Left ventricle myocardium inferior (tissue), 1 donor: Measurements from ENCODE around the gene TGFBR1. TPM values are rescaled to one million over a fixed set of nuclear protein-coding genes. Genes with fewer than 3 reads are reported as not detected.

ENCODE experiments used
- DNase-seq: peaks from one replicate; pipeline ENCODE4 v3.0.0-alpha.2; 2020
- H3K27ac ChIP-seq: fragments of 200-600 bp; replicated peaks from 2 replicates; pipeline ENCODE4 v1.8.0; 2021
- H3K27me3 ChIP-seq: fragments of 200-600 bp; 2 replicates; pipeline ENCODE4 v1.8.0; 2021; ENCODE audit warnings: low read depth
- H3K36me3 ChIP-seq: fragments of 200-600 bp; 2 replicates; pipeline ENCODE4 v1.8.0; 2021
- H3K4me1 ChIP-seq: fragments of 200-600 bp; 2 replicates; pipeline ENCODE4 v1.8.0; 2021
- H3K4me3 ChIP-seq: fragments of 200-600 bp; 2 replicates; pipeline ENCODE4 v1.8.0; 2021; ENCODE audit warnings: mild to moderate bottlenecking, moderate library complexity
- H3K9me3 ChIP-seq: fragments of 200-600 bp; replicated peaks from 2 replicates; pipeline ENCODE4 v1.8.0; 2021
- CTCF ChIP-seq: fragments of 200-600 bp; IDR thresholded peaks from 2 replicates; pipeline ENCODE4 v1.8.0; 2021; ENCODE audit warnings: antibody characterized with exemption, mild to moderate bottlenecking, borderline replicate concordance
- intact Hi-C: fragments of 100-400 bp; cut with micrococcal nuclease; formaldehyde crosslinking; loops from one replicate; pipeline ENCODE4 v1.11.0; 2022
- total RNA-seq: library from RNA; stranded (reverse); fragmentation: NEBNext Ultra II Directional; extraction: Animal tissue kit (Norgen Biotek cat#: 25700); gene quantifications from one replicate; pipeline ENCODE4 v1.2.1, GENCODE V29; 2021
- donor health status: DM: no; HTN: yes; CAD: no; lungs with severe emphysema.

The TGFBR1 gene
- total RNA-seq, 1 donor from 2014 or later = 12.3 TPM

DNA sequence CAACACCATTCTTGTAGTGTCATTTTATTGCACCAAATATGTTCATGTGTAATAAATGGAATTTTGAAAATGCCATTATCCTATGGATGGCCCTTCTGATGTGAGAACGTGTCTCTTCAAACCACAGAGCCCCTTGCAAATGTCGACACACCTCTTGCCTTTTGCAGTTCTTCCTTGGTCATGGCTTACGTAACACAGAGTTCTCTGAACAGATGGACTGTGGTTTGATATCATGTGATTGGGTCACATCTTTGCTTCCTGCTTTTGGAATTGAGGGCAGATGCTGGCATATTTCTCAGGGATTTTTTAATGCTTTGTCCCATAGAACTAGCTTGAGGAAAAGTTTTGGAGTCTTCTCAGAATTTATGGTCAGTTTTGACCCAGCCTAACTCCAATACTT lies 4.6 kb downstream of the TGFBR1 start:
- Histone ChIP-seq H3K36me3 (no peaks in the 10 kb centered on the region), H3K4me3 (no peak overlapping the region), H3K27me3 (no peaks in the 10 kb centered on the region), H3K4me1 (peaks cover 83% of the 10 kb centered on the region), H3K27ac (no peak overlapping the region), H3K9me3 (no peaks in the 10 kb centered on the region)
- intact Hi-C loops = no loop called here
- DNase-seq = no peak
- TF ChIP-seq CTCF = no peak

DNA sequence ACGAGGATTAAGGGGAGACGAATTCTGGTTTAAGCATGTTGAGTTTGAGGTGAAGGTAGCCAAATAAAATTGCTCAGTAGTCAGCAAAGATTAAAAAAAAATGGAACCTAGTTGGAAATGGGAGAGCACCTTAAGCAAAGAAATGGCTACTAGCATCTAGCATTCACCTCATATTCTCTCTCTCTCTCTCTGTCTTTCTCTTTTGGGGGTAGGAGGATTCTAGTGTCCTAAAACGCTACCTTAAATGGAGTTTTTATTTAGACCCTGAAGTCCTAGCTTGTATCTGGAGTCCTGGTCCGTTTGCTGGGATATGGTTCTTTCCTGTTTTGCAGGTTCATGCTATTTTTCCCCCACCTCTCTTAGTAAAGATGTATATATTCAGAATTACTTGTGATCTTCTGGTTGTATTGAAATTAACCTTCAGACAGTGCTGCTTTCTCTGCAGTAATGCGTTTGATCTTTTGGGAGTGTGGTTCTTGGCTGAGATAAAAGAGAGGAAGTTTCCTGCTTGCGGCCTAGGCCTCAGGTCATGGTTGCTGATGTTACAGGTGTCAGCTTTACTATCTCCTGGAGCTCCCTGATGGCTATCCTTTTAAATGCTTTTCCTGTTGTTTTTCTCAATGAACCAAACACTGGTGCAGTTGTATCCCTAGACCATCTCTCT lies 8.0 kb downstream of the TGFBR1 start:
- no peaks in the 10 kb centered on the region for H3K9me3 ChIP-seq
- peaks cover 80% of the 10 kb centered on the region for H3K4me1 ChIP-seq
- no peak for TF ChIP-seq CTCF

GRCh38 chr9:99113414-99114048 lies 8.6 kb downstream of the TGFBR1 start:
- H3K36me3 ChIP-seq = no peaks in the 10 kb centered on the region
- peaks cover 73% of the 10 kb centered on the region for H3K4me1 ChIP-seq
- DNase-seq = no peak
- no peak for TF ChIP-seq CTCF
- no peaks in the 10 kb centered on the region for H3K27me3 ChIP-seq
- intact Hi-C loops = no loop called here
- H3K27ac ChIP-seq = peak overlapping the region; percentile 1
- H3K9me3 ChIP-seq = no peaks in the 10 kb centered on the region
- H3K4me3 ChIP-seq = no peak overlapping the region

More for the DNA sequence above, 8.0 kb downstream of the TGFBR1 start:
- no peak for DNase-seq
- intact Hi-C loops = no loop called here
- Histone ChIP-seq H3K36me3 (no peaks in the 10 kb centered on the region), H3K27ac (no peak overlapping the region), H3K27me3 (no peaks in the 10 kb centered on the region), H3K4me3 (no peak overlapping the region)

GRCh38 chr9:99114049-99114440 lies 9.1 kb downstream of the TGFBR1 start:
- no peaks in the 10 kb centered on the region for H3K27me3 ChIP-seq
- no peak for TF ChIP-seq CTCF
- peaks cover 68% of the 10 kb centered on the region for H3K4me1 ChIP-seq
- H3K36me3 ChIP-seq = no peaks in the 10 kb centered on the region
- no peaks in the 10 kb centered on the region for H3K9me3 ChIP-seq
- H3K4me3 ChIP-seq = no peak overlapping the region
- intact Hi-C loops = no loop called here
- DNase-seq = no peak
- no peak overlapping the region for H3K27ac ChIP-seq

DNA sequence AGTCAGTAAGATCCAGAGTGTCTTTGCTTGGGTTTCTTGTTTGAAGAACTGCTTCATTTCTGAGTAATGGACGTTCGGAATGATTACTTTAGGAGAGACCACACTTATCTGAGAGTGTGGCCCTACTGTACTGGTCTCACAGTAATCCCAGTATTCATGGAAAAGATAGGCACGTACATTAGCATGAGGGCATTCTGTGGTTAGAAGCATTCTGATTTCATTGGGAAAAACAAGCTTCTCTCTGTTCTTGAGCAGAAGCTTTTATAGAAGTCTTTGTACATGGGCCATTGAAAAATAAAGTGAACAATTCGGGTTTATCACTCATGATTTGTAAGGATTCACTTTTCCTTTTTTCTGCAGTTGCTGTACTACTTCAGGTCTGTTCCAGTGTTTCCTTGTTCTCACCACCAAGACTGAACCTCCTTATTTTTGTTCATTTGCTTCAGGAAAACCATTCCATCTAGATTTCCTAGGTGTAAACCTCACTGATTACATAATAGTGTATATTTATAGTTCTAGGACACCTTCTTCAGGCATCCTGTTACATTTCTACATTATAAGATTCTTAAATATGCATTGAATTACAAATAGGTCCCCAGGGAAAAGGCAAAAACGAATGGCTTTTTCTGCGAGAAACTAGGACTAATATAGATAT lies 10.1 kb downstream of the TGFBR1 start:
- intact Hi-C loops = no loop called here
- no peak for DNase-seq
- H3K4me3 ChIP-seq = no peak overlapping the region
- no peaks in the 10 kb centered on the region for H3K36me3 ChIP-seq
- TF ChIP-seq CTCF = no peak
- peaks cover 65% of the 10 kb centered on the region for H3K4me1 ChIP-seq
- peak overlapping the region; percentile 20 for H3K27ac ChIP-seq
- H3K27me3 ChIP-seq = no peaks in the 10 kb centered on the region
- no peaks in the 10 kb centered on the region for H3K9me3 ChIP-seq
